ENCODE data around the gene DCST1.

GRCh38 chr1:155022927-155023236 is 10.7 kb upstream of the DCST1 start:
- TF ChIP-seq FOXA1 (IDR thresholded peaks at IDR 0.05), result no peak
- TF ChIP-seq FOXK2 (IDR thresholded peaks at IDR 0.05), result no peak
- no peak for TF ChIP-seq BHLHE40 (IDR thresholded peaks at IDR 0.05; ENCODE audit: borderline replicate concordance)
- no peak for TF ChIP-seq ZNF384 (IDR thresholded peaks at IDR 0.05)
- TF ChIP-seq SUZ12 (IDR thresholded peaks at IDR 0.05), result no peak
- no peak for TF ChIP-seq ARNT (IDR thresholded peaks at IDR 0.05)
- TF ChIP-seq TARDBP (IDR thresholded peaks at IDR 0.05), result no peak
- TF ChIP-seq ELF4 (IDR thresholded peaks at IDR 0.05), result no peak
- TF ChIP-seq PKNOX1 (IDR thresholded peaks at IDR 0.05), result no peak
- TF ChIP-seq LEF1 (IDR thresholded peaks at IDR 0.05; ENCODE audit: borderline replicate concordance), result no peak

Data from HEK293T (cell line).